Activated CD8-positive, alpha-beta T cell treated with anti-CD3 and anti-CD28 coated beads for 36 hours (primary cell): ENCODE measurements around the gene DDX23. TPM values are rescaled to one million over a fixed set of nuclear protein-coding genes. Genes with fewer than 3 reads are reported as not detected.

Source experiments
- ATAC-seq: fragments of 200-7000 bp; cut with Tn5 transposase; one replicate; pipeline ENCODE4 v1.10.0; 2021; ENCODE audit warnings: mild to moderate bottlenecking, moderate library complexity
- CTCF ChIA-PET: fragments of 350-600 bp; sonication (Branson Sonifier 250); formaldehyde crosslinking; loops from one replicate; lab custom pipeline; 2021; ENCODE audit warnings: antibody characterized with exemption; lab: Charles Lee
- POLR2A ChIA-PET: fragments of 350-600 bp; sonication (Branson Sonifier 250); formaldehyde crosslinking; loops from one replicate; lab custom pipeline; 2021; ENCODE audit warnings: antibody characterized with exemption; lab: Charles Lee
- DNase-seq: peaks from one replicate; pipeline ENCODE4 v3.0.0-alpha.2; 2020
- H3K27ac Mint-ChIP-seq: one replicate; pipeline ENCODE4 v1.8.0; 2021; ENCODE audit warnings: mild to moderate bottlenecking, mixed read lengths
- H3K27me3 Mint-ChIP-seq: one replicate; pipeline ENCODE4 v1.8.0; 2021; ENCODE audit warnings: mixed read lengths
- H3K36me3 Mint-ChIP-seq: one replicate; pipeline ENCODE4 v1.8.0; 2021; ENCODE audit warnings: low read depth, mixed read lengths
- H3K4me1 Mint-ChIP-seq: one replicate; pipeline ENCODE4 v1.8.0; 2021; ENCODE audit warnings: low read depth, mixed read lengths
- H3K4me3 Mint-ChIP-seq: one replicate; pipeline ENCODE4 v1.8.0; 2021; ENCODE audit warnings: mild to moderate bottlenecking, moderate library complexity, mixed read lengths
- H3K9me3 Mint-ChIP-seq: one replicate; pipeline ENCODE4 v1.8.0; 2021; ENCODE audit warnings: mixed read lengths
- CTCF ChIP-seq: fragments of 200-600 bp; IDR thresholded peaks from one replicate; pipeline ENCODE4 v1.8.0; 2022; ENCODE audit warnings: antibody characterized with exemption, mild to moderate bottlenecking
- intact Hi-C: fragments of 100-400 bp; cut with micrococcal nuclease; formaldehyde crosslinking; loops from one replicate; pipeline ENCODE4 v1.10.0; 2022
- total RNA-seq, 2 experiments: library from RNA; stranded (reverse); gene quantifications; one replicate each; pipeline ENCODE4 v1.2.3, GENCODE V29; 2021

DDX23 gene
- total RNA-seq, 2 experiments from 2014 or later = 84.5 to 95.6 TPM

- no peaks in the 10 kb centered on the region for H3K9me3 Mint-ChIP-seq
- TF ChIP-seq CTCF = no peak
- DNase-seq (no peak), ATAC-seq (no peak)
- H3K4me1 Mint-ChIP-seq = no peaks in the 10 kb centered on the region
- H3K4me3 Mint-ChIP-seq = no peak overlapping the region
- H3K27me3 Mint-ChIP-seq = peaks cover 8% of the 10 kb centered on the region
- POLR2A ChIA-PET = interaction anchor here (1.2 kb wide), 1 partner anchor 22 kb away, joined by 3 read pairs; no protein-coding TSS in a partner anchor
- no peaks in the 10 kb centered on the region for H3K36me3 Mint-ChIP-seq
- CTCF ChIA-PET = interaction anchor here (1.0 to 3.6 kb wide), 4 partner anchors 14 to 27 kb away, joined by 3 to 13 read pairs (median 6); no protein-coding TSS in a partner anchor
- H3K27ac Mint-ChIP-seq = no peak overlapping the region
- intact Hi-C loops = no loop called here
Observed at GRCh38 chr12:48780381-48781025, 71.5 kb downstream of the DDX23 start.

- H3K4me1 Mint-ChIP-seq = no peaks in the 10 kb centered on the region
- DNase-seq = no peak
- H3K27ac Mint-ChIP-seq = no peak overlapping the region
- ATAC-seq = no peak
- H3K9me3 Mint-ChIP-seq = no peaks in the 10 kb centered on the region
- intact Hi-C loops = no loop called here
- CTCF ChIA-PET = interaction anchor here (1.0 to 3.6 kb wide), 3 partner anchors 15 to 23 kb away, joined by 3 to 13 read pairs (median 8); no protein-coding TSS in a partner anchor
- H3K27me3 Mint-ChIP-seq = peaks cover 5% of the 10 kb centered on the region
- no peak for TF ChIP-seq CTCF
- no peak overlapping the region for H3K4me3 Mint-ChIP-seq
- POLR2A ChIA-PET = interaction anchor here (1.2 kb wide), 1 partner anchor 21 kb away, joined by 3 read pairs; no protein-coding TSS in a partner anchor
- no peaks in the 10 kb centered on the region for H3K36me3 Mint-ChIP-seq
Observed at GRCh38 chr12:48779869-48780268, 72.1 kb downstream of the DDX23 start.

Other genes starting within 250 kb of the DDX23 start
- gene KANSL2, start 169.9 kb downstream of the DDX23 start, total RNA-seq = 10 to 100 TPM; 45.9 to 47.3 TPM
- gene CCNT1, start 135.5 kb downstream of the DDX23 start, total RNA-seq = 10 to 100 TPM; 68.7 to 73.8 TPM
- not detected for gene ADCY6, start 63.1 kb downstream of the DDX23 start, total RNA-seq
- gene CACNB3, start 33.7 kb downstream of the DDX23 start, total RNA-seq = 1 to 10 TPM; 7.7 to 8.2 TPM
- gene RND1, start 13.7 kb upstream of the DDX23 start, total RNA-seq = 1 to 10 TPM; 2.3 to 3.2 TPM
- 100 to 1,000 TPM in 1 of 2 experiments, 10 to 100 TPM in 1; 96.2 to 100 TPM for gene FKBP11, start 73.3 kb upstream of the DDX23 start, total RNA-seq
- 10 to 100 TPM; 58.3 to 67.6 TPM for gene ARF3, start 105.3 kb upstream of the DDX23 start, total RNA-seq
- under 1 TPM; 0.72 to 0.92 TPM for gene WNT10B, start 119.6 kb upstream of the DDX23 start, total RNA-seq
- not detected for gene WNT1, start 126.2 kb upstream of the DDX23 start, total RNA-seq
- gene DDN, start 147.2 kb upstream of the DDX23 start, total RNA-seq = 1 to 10 TPM in 1 of 2 experiments, under 1 TPM in 1; 0.72 to 1.2 TPM
- gene PRKAG1, start 166.6 kb upstream of the DDX23 start, total RNA-seq = 10 to 100 TPM; 43.3 to 47.3 TPM
- 10 to 100 TPM; 57.5 to 62.3 TPM for gene KMT2D, start 208.6 kb upstream of the DDX23 start, total RNA-seq
- gene RHEBL1, start 217.8 kb upstream of the DDX23 start, total RNA-seq = 10 to 100 TPM; 18.5 to 19.8 TPM
- gene DHH, start 242.6 kb upstream of the DDX23 start, total RNA-seq = under 1 TPM in 1 of 2 experiments, not detected in 1; 0.14 TPM